Measurements from ENCODE around the gene NRCAM.

NRCAM gene

GRCh38 chr7:108236681-108237415, 219.4 kb downstream of the NRCAM start:
- DNase-seq, result no peak

- DNase-seq, result no peak
Measured at GRCh38 chr7:108235451-108236061, 220.7 kb downstream of the NRCAM start.

GRCh38 chr7:108234971-108235450, 221.2 kb downstream of the NRCAM start:
- no peak for DNase-seq

- DNase-seq, result no peak
Measured at GRCh38 chr7:108234281-108234680, 222.0 kb downstream of the NRCAM start.

GRCh38 chr7:108232076-108232475, 224.2 kb downstream of the NRCAM start:
- no peak for DNase-seq

- DNase-seq, result no peak
Measured at GRCh38 chr7:108231221-108231620, 225.0 kb downstream of the NRCAM start.

GRCh38 chr7:108227366-108227765, 228.9 kb downstream of the NRCAM start:
- no peak for DNase-seq

- no peak for DNase-seq
Measured at GRCh38 chr7:108226816-108227299, 229.4 kb downstream of the NRCAM start.

- no peak for DNase-seq
Measured at GRCh38 chr7:108225531-108226181, 230.6 kb downstream of the NRCAM start.

GRCh38 chr7:108224387-108224786, 231.8 kb downstream of the NRCAM start:
- no peak for DNase-seq

- no peak for DNase-seq
Measured at GRCh38 chr7:108222236-108222892, 233.9 kb downstream of the NRCAM start.

- DNase-seq, result no peak
Measured at GRCh38 chr7:108211382-108212201, 244.6 kb downstream of the NRCAM start.

GRCh38 chr7:108210796-108211195, 245.4 kb downstream of the NRCAM start:
- DNase-seq, result no peak

- DNase-seq, result no peak
Measured at GRCh38 chr7:108205311-108205710, 250.9 kb downstream of the NRCAM start.

GRCh38 chr7:108204281-108204796, 251.9 kb downstream of the NRCAM start:
- DNase-seq, result no peak

GRCh38 chr7:108203537-108203936, 252.7 kb downstream of the NRCAM start:
- DNase-seq, result no peak

GRCh38 chr7:108202743-108203142, 253.5 kb downstream of the NRCAM start:
- DNase-seq, result no peak

- DNase-seq, result no peak
Measured at GRCh38 chr7:108201766-108202165, 254.5 kb downstream of the NRCAM start.

- no peak for DNase-seq
Measured at GRCh38 chr7:108200326-108200725, 255.9 kb downstream of the NRCAM start.

- DNase-seq, result no peak
Measured at GRCh38 chr7:108197371-108198091, 258.7 kb downstream of the NRCAM start.

- DNase-seq, result no peak
Measured at GRCh38 chr7:108196004-108196403, 260.2 kb downstream of the NRCAM start.
